Fibroblast of skin of right biceps (primary cell): ENCODE data around the gene NBPF3.

Experiments used
- DNase-seq: peaks from one replicate; pipeline ENCODE4 v3.0.0-alpha.2; 2013

The NBPF3 gene

DNA sequence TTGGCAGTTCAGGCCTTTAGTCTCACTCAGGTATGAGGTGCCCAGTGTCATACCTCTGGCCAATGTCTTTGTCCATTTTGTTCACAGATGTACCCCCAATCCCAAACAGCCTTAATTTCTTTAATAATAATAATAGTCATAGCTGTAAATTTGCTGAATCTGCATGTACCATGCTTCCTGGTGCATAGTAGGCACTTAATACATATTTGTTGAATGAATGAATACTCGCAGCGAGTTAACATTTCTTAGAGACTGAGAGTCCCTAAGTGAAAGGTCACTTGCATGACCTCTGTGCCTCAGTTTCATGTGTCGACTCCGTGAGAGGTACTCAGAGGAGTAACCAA is 81.8 kb downstream of the NBPF3 start:
- DNase-seq, result no peak

DNA sequence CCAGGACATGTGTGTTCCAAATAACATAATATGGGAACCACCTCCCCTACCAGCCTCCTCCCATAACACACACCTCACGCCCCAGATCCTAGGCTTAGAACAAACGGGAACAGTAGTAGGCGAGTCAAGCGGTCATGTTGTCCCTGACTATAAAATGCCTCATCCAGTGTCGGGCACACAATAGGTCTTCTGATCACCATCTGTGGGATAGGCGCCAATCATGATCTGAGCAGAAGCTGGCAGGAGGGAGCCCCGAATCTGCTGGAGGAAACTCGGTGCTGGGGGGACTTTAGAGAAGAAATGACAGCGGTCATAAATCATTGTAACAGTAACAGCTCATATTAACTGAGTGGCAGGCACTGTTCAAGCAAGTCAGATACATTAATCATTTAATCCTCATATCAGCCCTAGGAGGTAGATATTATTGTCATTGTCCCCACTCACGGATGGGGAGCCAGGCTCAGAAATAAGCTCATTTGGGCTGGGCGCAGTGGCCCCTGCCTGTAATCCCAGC is 82.6 kb downstream of the NBPF3 start:
- DNase-seq, result no peak

- DNase-seq, result no peak
These were observed 83.4 kb downstream of the NBPF3 start for GRCh38 chr1:21523297-21523813.

GRCh38 chr1:21524220-21524619 is 84.3 kb downstream of the NBPF3 start:
- DNase-seq, result no peak

- no peak for DNase-seq
These were observed 84.9 kb downstream of the NBPF3 start for GRCh38 chr1:21524686-21525339.

DNA sequence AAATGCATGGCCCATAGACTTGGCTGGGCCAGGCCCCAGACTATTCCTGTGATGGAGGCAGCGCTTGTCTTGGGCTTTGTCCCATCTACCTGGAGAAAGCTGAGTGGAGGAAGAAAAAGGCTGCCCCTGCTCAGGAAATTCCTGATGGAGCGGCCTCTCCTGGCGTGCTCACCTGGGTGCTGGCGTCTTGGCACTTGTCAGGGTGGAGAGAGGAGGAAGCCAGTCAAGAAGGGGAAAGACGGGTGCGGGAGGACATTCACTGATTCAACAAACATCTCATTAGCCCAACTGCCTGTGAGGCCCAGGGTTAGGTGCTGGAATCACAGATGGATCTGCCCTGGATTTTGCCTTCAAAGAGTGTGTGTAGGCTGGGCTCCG is 85.4 kb downstream of the NBPF3 start:
- no peak for DNase-seq

GRCh38 chr1:21526441-21526840 is 86.5 kb downstream of the NBPF3 start:
- no peak for DNase-seq

GRCh38 chr1:21530368-21531016 is 90.6 kb downstream of the NBPF3 start:
- no peak for DNase-seq

GRCh38 chr1:21531241-21531640 is 91.3 kb downstream of the NBPF3 start:
- no peak for DNase-seq

DNA sequence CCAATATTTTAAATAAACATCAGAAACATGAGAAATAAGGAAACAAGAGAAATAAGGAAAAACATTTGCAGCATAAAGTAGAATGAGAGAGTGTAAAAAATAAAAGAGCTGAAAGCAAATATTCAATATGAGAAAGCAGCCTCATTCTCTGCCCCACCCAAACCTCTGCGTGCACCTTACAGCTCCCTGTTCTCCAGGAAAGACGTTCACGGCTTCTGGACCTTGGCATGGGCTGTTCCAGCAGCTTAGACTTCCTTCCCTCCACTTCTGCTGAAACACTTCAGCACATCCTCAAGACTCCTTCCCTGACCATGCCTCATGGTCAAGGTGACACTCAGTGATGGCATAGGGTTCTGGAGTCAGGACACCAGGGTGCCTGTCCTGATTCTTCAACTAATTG is 92.6 kb downstream of the NBPF3 start:
- no peak for DNase-seq

- DNase-seq, result no peak
These were observed 93.1 kb downstream of the NBPF3 start for GRCh38 chr1:21532992-21533534.

DNA sequence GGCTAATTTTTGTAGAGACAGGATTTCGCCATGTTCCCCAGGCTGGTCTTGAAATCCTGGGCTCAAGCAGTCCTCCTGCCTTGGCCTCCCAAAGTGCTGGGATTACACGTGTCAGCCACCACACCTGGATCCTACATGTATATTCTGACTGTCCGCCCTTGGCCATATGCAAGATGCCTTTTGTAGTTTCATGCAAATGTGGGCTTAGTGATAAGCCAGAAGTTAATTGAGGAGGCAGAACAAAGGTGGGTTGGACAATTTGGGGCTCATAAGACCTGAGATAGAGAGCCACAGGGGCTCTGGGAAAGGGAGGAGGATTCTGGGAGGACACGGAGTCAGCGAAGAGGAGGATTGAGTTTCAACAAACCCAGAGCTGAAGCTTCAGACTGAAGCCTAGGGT is 94.2 kb downstream of the NBPF3 start:
- DNase-seq, result no peak
